ENCODE measurements around the gene ATG101. TPM values are rescaled to one million over a fixed set of nuclear protein-coding genes. Genes with fewer than 3 reads are reported as not detected.

The ATG101 gene
- total RNA-seq, 1 donor from 2014 or later, result 42.1 TPM

- intact Hi-C loops (cut with micrococcal nuclease), result no loop called here
Measured at GRCh38 chr12:52076811-52077210, 7.0 kb downstream of the ATG101 start.

- intact Hi-C loops (cut with micrococcal nuclease), result no loop called here
Measured at GRCh38 chr12:52078276-52078675, 8.5 kb downstream of the ATG101 start.

- intact Hi-C loops (cut with micrococcal nuclease), result no loop called here
Measured at GRCh38 chr12:52079576-52080402, 10.0 kb downstream of the ATG101 start, which contains the start of gene SMIM41. Gene SMIM41 (plus strand): TSS chr12:52079704. CDS start chr12:52079780, 76 bp downstream.

GRCh38 chr12:52080403-52081251 lies 10.8 kb downstream of the ATG101 start:
- intact Hi-C loops (cut with micrococcal nuclease), result no loop called here

GRCh38 chr12:52081263-52081733 lies 11.5 kb downstream of the ATG101 start:
- intact Hi-C loops (cut with micrococcal nuclease), result no loop called here

DNA sequence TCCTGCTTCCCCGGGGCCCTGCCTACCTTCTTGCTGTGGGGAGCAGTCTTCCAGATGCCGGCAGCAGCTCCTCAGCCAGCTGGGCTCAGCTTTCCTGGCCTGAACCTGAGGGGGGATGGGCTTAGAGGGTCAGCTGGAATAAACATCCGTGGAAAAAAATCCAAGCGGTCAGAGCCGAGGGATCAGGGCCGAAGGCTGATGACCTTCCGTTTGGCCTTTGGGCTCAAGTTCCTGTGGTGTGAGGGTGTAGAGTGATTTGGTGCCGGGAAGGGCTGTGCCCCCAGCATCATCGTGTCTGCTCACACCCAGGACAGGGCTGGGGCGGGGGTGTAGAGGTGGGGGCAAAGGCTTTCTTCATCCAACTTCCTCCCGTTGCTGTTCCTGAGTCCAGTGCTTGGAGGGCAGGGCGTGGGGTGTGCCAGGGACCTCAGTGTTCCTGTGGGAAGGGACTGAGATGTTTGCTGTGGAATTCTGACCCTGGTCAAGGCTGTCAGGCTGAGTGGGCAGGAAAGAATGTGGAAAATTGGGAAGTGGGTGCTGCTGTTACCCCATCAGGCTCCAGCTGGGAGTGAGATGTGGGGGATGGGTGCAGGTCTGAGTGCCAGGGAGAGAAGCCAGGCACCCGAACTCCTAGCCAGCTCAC lies 12.4 kb downstream of the ATG101 start:
- intact Hi-C loops (cut with micrococcal nuclease), result no loop called here

DNA sequence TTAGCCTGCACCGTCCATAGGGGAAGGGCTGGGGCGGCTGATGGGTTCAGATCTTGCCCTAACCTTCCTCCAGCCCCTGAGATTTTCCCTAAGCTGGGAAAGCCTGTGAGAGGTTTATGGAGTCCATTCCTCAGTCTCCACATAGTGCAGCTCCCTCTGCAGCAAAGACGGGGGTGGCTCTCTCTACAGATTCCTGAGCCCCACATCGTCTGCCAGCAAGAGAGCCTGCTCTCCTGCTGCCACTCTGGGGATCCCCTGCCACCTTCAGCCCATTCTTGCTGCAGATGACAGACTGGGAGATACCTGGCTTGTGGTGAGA lies 12.8 kb downstream of the ATG101 start:
- intact Hi-C loops (cut with micrococcal nuclease), result no loop called here

DNA sequence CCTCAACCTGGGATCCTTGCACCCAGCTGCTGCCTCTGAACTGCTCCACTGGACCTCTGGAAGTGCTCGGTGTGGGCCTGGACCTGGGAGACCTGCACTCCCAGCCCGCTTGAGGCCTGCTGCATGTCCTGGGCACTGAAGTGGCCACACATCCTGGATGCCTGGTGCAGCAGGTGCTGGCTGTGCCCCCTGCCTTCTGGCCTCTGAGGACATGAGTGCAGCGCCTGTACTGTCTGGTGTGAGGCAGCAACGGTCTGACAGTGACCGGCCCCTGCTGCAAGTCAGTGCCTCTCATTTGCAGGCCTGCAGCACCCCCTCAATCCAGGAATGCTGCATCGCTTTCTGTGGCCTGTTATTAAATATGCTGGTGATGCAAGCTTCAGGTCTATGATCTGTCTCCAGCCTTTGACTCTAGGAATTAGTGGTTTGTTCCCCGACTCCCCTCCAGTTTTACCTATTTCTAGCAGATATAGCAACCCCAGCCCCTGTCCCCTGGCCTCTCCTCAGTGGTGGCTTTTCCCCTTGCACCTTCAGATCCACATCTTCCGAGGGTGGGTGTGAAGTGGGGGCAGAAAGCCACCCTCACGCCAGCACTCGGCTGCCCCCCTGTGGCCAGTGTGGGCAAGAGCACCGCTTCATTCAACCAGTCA lies 13.3 kb downstream of the ATG101 start:
- intact Hi-C loops (cut with micrococcal nuclease), result loop anchor here (1.0 kb wide), 5 partner anchors 14 to 90 kb away; partner anchors contain the start of genes ATG101 and NR4A1

GRCh38 chr12:52083638-52083996 lies 13.8 kb downstream of the ATG101 start:
- intact Hi-C loops (cut with micrococcal nuclease), result loop anchor here (1.0 kb wide), 5 partner anchors 14 to 90 kb away; partner anchors contain the start of genes ATG101 and NR4A1

- intact Hi-C loops (cut with micrococcal nuclease), result no loop called here
Measured at GRCh38 chr12:52084491-52085231, 14.9 kb downstream of the ATG101 start.

GRCh38 chr12:52085682-52086180 lies 16.0 kb downstream of the ATG101 start:
- intact Hi-C loops (cut with micrococcal nuclease), result no loop called here

DNA sequence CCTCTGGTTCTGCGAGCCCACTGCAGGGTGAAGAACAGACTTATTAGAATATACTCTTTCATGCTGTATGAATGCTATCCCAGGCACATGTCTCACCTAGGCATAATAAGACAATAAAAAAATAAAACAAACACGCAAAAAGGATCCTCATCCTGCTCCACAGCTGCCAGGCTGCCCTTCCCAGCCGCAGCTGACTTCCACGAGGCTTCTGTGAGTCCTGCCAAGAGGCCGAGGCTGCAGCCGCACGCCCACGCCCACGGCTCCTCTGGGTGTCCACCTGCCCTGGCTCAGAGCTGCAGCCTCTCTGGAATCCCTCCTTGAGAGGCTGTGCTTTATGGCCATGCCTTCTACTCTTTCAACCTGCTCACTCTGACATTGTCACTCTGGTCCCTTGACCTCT lies 16.6 kb downstream of the ATG101 start:
- intact Hi-C loops (cut with micrococcal nuclease), result no loop called here

- intact Hi-C loops (cut with micrococcal nuclease), result no loop called here
Measured at GRCh38 chr12:52086944-52087835, 17.4 kb downstream of the ATG101 start.

DNA sequence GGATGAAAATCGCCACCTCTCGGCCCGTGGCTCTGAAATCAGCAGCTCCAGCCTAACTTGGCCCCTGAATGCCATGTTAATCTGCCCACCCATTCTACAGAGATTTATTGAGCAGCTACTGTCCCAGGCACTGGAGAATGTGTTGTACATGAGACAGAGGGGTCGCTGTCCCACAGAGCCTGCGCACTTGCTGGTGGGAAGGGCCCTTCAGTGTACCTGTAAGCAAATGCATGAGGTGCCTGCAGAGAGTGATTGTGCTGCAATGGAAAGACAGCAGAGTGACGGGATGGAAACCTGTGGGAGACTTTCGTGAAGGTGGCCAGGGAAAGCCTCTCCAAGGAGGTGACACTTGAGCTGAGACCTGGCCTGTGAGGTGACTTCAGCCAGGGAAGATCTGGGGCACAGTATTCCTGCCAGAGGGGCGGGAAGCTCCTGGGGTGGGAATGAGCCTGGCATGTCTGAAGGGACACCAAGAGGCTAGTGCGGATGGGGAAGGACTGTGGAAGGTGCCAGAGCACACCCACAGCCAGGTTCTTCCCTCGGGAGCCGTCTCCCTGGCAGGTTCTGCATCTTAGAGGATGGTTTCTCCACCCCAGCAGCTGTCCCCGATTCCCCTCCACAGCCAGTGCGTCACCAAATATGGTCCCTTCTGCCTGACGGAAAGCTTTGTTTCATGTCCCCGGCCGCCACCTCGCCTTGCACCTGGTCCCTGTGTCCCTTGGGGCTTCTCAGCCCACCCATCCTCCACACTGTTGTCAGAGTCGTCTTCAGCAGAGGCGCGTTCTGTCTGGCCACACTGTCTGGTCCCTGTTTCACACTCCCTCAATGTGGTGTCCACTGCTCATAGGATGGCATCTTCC lies 18.4 kb downstream of the ATG101 start:
- intact Hi-C loops (cut with micrococcal nuclease), result no loop called here

DNA sequence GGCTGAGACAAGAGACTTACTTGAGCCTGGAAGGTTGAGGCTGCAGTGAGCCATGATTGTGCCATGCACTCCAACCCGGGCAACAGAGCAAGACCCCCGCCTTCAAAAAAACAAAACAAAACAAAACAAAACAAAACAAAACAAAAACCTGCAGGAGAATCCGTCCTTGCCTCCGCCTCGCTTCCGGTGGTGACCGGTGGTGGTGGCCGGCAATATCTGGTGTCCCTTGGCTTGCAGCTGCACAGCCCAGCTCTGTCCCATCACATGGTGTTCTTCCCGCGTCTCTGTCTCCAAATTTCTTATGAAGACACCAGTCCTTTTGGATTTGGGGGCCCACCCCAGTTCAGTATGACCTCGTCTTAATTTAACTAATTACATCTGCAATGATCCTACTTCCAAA lies 19.7 kb downstream of the ATG101 start:
- intact Hi-C loops (cut with micrococcal nuclease), result no loop called here

DNA sequence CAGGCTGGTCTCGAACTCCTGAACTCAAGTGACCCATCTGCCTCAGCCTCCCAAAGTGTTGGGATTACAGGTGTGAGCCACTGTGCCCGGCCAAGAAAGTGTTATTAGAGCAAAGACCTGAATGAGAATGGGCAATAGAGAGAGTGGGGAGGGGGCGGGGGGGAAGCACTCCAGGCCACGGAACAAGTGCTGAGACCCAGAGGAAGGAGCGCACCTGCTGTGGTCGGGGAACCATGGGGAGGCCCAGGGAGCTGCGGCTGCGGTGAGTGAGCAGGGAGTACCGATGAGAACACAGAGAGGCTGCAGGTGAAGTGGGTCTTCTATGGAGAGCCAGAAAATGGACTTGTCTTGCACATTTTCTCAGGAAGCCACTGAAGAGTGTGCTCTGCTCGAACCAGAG lies 20.5 kb downstream of the ATG101 start:
- intact Hi-C loops (cut with micrococcal nuclease), result no loop called here

- intact Hi-C loops (cut with micrococcal nuclease), result no loop called here
Measured at GRCh38 chr12:52091061-52091460, 21.3 kb downstream of the ATG101 start.

DNA sequence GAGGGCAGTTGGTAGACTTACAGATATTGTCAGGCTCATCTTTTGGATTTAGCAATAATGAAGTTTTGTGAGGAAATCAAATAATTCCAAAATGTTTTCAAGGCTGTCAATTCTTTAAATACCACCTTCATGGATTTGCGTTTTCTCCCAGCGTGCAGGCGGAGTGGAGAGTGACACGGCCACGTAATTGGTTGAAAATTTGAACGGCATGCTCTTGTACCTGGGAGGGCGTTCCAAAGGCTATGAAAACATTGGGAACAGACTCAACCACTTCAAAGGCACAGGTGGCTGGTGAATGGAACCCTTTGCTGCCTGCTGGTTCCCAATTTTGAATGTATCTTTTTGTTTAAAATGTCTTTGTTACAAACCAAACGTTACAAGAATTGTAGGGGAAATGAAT lies 22.1 kb downstream of the ATG101 start:
- intact Hi-C loops (cut with micrococcal nuclease), result no loop called here
